ENCODE data around the gene AFF3.

Gene AFF3

GRCh38 chr2:100016756-100017155, 125.6 kb downstream of the AFF3 start:
- ChIA-PET CTCF (no interaction called here), POLR2A (ENCODE audit: low non-redundant PET) (no interaction called here)
- DNase-seq (ENCODE audit: low spot score) = no peak
- H3K27ac ChIP-seq = no peak overlapping the region
- TF ChIP-seq, protein P1, sequence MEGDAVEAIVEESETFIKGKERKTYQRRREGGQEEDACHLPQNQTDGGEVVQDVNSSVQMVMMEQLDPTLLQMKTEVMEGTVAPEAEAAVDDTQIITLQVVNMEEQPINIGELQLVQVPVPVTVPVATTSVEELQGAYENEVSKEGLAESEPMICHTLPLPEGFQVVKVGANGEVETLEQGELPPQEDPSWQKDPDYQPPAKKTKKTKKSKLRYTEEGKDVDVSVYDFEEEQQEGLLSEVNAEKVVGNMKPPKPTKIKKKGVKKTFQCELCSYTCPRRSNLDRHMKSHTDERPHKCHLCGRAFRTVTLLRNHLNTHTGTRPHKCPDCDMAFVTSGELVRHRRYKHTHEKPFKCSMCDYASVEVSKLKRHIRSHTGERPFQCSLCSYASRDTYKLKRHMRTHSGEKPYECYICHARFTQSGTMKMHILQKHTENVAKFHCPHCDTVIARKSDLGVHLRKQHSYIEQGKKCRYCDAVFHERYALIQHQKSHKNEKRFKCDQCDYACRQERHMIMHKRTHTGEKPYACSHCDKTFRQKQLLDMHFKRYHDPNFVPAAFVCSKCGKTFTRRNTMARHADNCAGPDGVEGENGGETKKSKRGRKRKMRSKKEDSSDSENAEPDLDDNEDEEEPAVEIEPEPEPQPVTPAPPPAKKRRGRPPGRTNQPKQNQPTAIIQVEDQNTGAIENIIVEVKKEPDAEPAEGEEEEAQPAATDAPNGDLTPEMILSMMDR (conservative IDR thresholded peaks at IDR 0.05; ENCODE audit: low read depth) = no peak

GRCh38 chr2:100015849-100016248, 126.5 kb downstream of the AFF3 start:
- POLR2A ChIA-PET (ENCODE audit: low non-redundant PET) = no interaction called here
- no peak overlapping the region for H3K27ac ChIP-seq
- DNase-seq (ENCODE audit: low spot score) = no peak
- TF ChIP-seq, protein P1 (conservative IDR thresholded peaks at IDR 0.05; ENCODE audit: low read depth) = no peak
- CTCF ChIA-PET = no interaction called here

GRCh38 chr2:100013892-100014677, 128.3 kb downstream of the AFF3 start:
- DNase-seq (ENCODE audit: low spot score) = peak; percentile 74
- H3K27ac ChIP-seq = no peak overlapping the region
- TF ChIP-seq, protein P1 (conservative IDR thresholded peaks at IDR 0.05; ENCODE audit: low read depth) = no peak
- ChIA-PET CTCF (interaction anchor here (0.6 kb wide), 1 partner anchor 9 kb away, joined by 3 read pairs; no protein-coding TSS in a partner anchor), POLR2A (ENCODE audit: low non-redundant PET) (no interaction called here)

- CTCF ChIA-PET = interaction anchor here (0.6 kb wide), 1 partner anchor 50 kb away, joined by 3 read pairs; no protein-coding TSS in a partner anchor
- POLR2A ChIA-PET (ENCODE audit: low non-redundant PET) = no interaction called here
- TF ChIP-seq, protein P1 (conservative IDR thresholded peaks at IDR 0.05; ENCODE audit: low read depth) = no peak
- no peak overlapping the region for H3K27ac ChIP-seq
- no peak for DNase-seq (ENCODE audit: low spot score)
Observed at GRCh38 chr2:100012561-100012960, 129.8 kb downstream of the AFF3 start.

- TF ChIP-seq, protein P1 (conservative IDR thresholded peaks at IDR 0.05; ENCODE audit: low read depth) = no peak
- ChIA-PET POLR2A (ENCODE audit: low non-redundant PET) (no interaction called here), CTCF (no interaction called here)
- no peak overlapping the region for H3K27ac ChIP-seq
- no peak for DNase-seq (ENCODE audit: low spot score)
Observed at GRCh38 chr2:100011272-100011731, 131.1 kb downstream of the AFF3 start.

- ChIA-PET POLR2A (ENCODE audit: low non-redundant PET) (no interaction called here), CTCF (interaction anchor here (0.6 kb wide), 1 partner anchor 214 kb away, joined by 3 read pairs; no protein-coding TSS in a partner anchor)
- no peak overlapping the region for H3K27ac ChIP-seq
- TF ChIP-seq, protein P1 (conservative IDR thresholded peaks at IDR 0.05; ENCODE audit: low read depth) = no peak
- no peak for DNase-seq (ENCODE audit: low spot score)
Observed at GRCh38 chr2:100010606-100011005, 131.8 kb downstream of the AFF3 start.
